NCI-H748 treated with DMSO at 0.1 percent for 48 hours (cell line): Measurements from ENCODE around the gene FAH.
"Not testable (repeated sequence)": the region's sequence is repeated elsewhere in the genome, so short reads cannot be mapped to it uniquely, and the experiment has no call there.

ENCODE experiments used
- DNase-seq: peaks from one replicate; lab custom pipeline; 2025; lab: John Stamatoyannopoulos, UW

The FAH gene

GRCh38 chr15:80151576-80151975, 1.2 kb upstream of the FAH start:
- DNase-seq: no peak

- DNase-seq: peak; percentile 25
Measured at GRCh38 chr15:80152180-80152895, 461 bp upstream of the FAH start.

- no peak for DNase-seq
Measured at GRCh38 chr15:80153900-80154299, 1.1 kb downstream of the FAH start.

- DNase-seq: no peak
Measured at GRCh38 chr15:80154336-80154735, 1.5 kb downstream of the FAH start.

GRCh38 chr15:80155001-80155377, 2.2 kb downstream of the FAH start:
- DNase-seq: no peak

GRCh38 chr15:80155378-80156175, 2.8 kb downstream of the FAH start:
- not testable (repeated sequence) for DNase-seq

- DNase-seq: no peak
Measured at GRCh38 chr15:80156176-80156720, 3.4 kb downstream of the FAH start.

- no peak for DNase-seq
Measured at GRCh38 chr15:80157215-80157614, 4.4 kb downstream of the FAH start.

GRCh38 chr15:80159301-80159700, 6.5 kb downstream of the FAH start:
- DNase-seq: no peak

GRCh38 chr15:80159811-80160569, 7.2 kb downstream of the FAH start:
- DNase-seq: no peak

GRCh38 chr15:80160570-80161156, 7.9 kb downstream of the FAH start:
- DNase-seq: no peak

GRCh38 chr15:80161468-80162016, 8.7 kb downstream of the FAH start:
- DNase-seq: no peak

GRCh38 chr15:80162059-80162554, 9.3 kb downstream of the FAH start:
- no peak for DNase-seq

GRCh38 chr15:80163217-80163616, 10.4 kb downstream of the FAH start:
- DNase-seq: no peak

GRCh38 chr15:80163897-80164296, 11.1 kb downstream of the FAH start:
- no peak for DNase-seq

- DNase-seq: no peak
Measured at GRCh38 chr15:80167936-80168335, 15.1 kb downstream of the FAH start.

- no peak for DNase-seq
Measured at GRCh38 chr15:80168421-80168820, 15.6 kb downstream of the FAH start.

- no peak for DNase-seq
Measured at GRCh38 chr15:80169768-80170357, 17.1 kb downstream of the FAH start.

- DNase-seq: no peak
Measured at GRCh38 chr15:80170596-80170995, 17.8 kb downstream of the FAH start.

GRCh38 chr15:80171787-80172186, 19.0 kb downstream of the FAH start:
- no peak for DNase-seq

GRCh38 chr15:80172401-80172800, 19.6 kb downstream of the FAH start:
- DNase-seq: no peak
